ENCODE measurements around the gene CNFN.

Gene CNFN

GRCh38 chr19:42370626-42371175, 19.4 kb downstream of the CNFN start:
- no peak for DNase-seq

- no peak for DNase-seq
Observed at GRCh38 chr19:42370068-42370520, 20.0 kb downstream of the CNFN start.

- DNase-seq = no peak
Observed at GRCh38 chr19:42369433-42370067, 20.5 kb downstream of the CNFN start.

- no peak for DNase-seq
Observed at GRCh38 chr19:42368765-42369164, 21.3 kb downstream of the CNFN start.

- DNase-seq = no peak
Observed at GRCh38 chr19:42368360-42368759, 21.7 kb downstream of the CNFN start.

- DNase-seq = no peak
Observed at GRCh38 chr19:42367929-42368328, 22.2 kb downstream of the CNFN start.

- DNase-seq = no peak
Observed at GRCh38 chr19:42366673-42367072, 23.4 kb downstream of the CNFN start.

GRCh38 chr19:42363614-42364346, 26.3 kb downstream of the CNFN start:
- peak; percentile 52 for DNase-seq

- no peak for DNase-seq
Observed at GRCh38 chr19:42362891-42363440, 27.1 kb downstream of the CNFN start.

GRCh38 chr19:42362342-42362741, 27.8 kb downstream of the CNFN start:
- no peak for DNase-seq

- no peak for DNase-seq
Observed at GRCh38 chr19:42361545-42361910, 28.6 kb downstream of the CNFN start.

- DNase-seq = no peak
Observed at GRCh38 chr19:42360787-42361544, 29.1 kb downstream of the CNFN start.

- no peak for DNase-seq
Observed at GRCh38 chr19:42357290-42357689, 32.8 kb downstream of the CNFN start.

GRCh38 chr19:42356686-42357085, 33.4 kb downstream of the CNFN start:
- DNase-seq = no peak

GRCh38 chr19:42355896-42356295, 34.2 kb downstream of the CNFN start:
- DNase-seq = no peak

GRCh38 chr19:42353341-42354015, 36.6 kb downstream of the CNFN start:
- DNase-seq = no peak

- DNase-seq = no peak
Observed at GRCh38 chr19:42352301-42353259, 37.5 kb downstream of the CNFN start.

- no peak for DNase-seq
Observed at GRCh38 chr19:42351079-42351735, 38.9 kb downstream of the CNFN start.

- no peak for DNase-seq
Observed at GRCh38 chr19:42350417-42350816, 39.7 kb downstream of the CNFN start.

GRCh38 chr19:42349378-42350107, 40.6 kb downstream of the CNFN start:
- no peak for DNase-seq
